ENCODE data around the gene C1QTNF12. TPM values are rescaled to one million over a fixed set of nuclear protein-coding genes. Genes with fewer than 3 reads are reported as not detected.
A peak's percentile ranks its signal among the peaks of the same experiment; 100 is the strongest.

C1QTNF12 gene
- total and polyA plus RNA-seq, 2 of the 8 experiments (the other 6 are each of a cell fraction or from before 2014, with no cell fraction given), result 2.1 to 3.7 TPM

DNA sequence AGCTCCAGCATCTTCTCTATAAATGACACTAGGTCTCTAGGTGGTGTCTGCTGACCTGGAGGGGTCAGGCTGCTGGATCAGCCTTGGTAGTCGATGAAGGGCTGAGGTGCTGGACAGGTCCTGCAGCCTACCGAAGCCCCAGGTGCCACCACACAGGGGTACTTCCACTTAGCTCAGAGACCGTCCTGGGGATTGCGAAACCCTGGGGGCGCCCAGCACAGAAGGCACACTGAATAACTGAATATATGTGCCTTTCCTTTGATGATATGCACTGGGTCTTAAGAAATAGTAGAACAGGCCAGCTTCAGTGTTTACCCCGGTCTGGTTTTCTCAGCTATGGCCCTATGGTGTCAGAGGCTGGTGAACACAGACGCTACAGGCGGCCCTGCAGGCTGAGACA is 16.2 kb upstream of the C1QTNF12 start:
- H3K23ac ChIP-seq (ENCODE audit: insufficient read length), result no peak overlapping the region
- peaks cover 0 to 13% of the 10 kb centered on the region in 2 experiments; a peak in 2 of 4 replicates for H3K79me2 ChIP-seq (ENCODE audit: control insufficient read depth in 1 of 2, insufficient read depth in 2 of 2, low read length in 2 of 2)
- no peak overlapping the region for H2BK12ac ChIP-seq (ENCODE audit: low read depth, low read length)
- no peak overlapping the region for H2BK20ac ChIP-seq (ENCODE audit: low read length)
- no peak overlapping the region for H3K4ac ChIP-seq (replicated peaks; ENCODE audit: insufficient read length, low read depth, low read length)
- H2AFZ ChIP-seq (ENCODE audit: low read length), result no peak overlapping the region
- H3K4me2 ChIP-seq (ENCODE audit: insufficient read depth in 1 of 2, low read depth in 2 of 2, low read length in 2 of 2), result no peak overlapping the region
- H4K8ac ChIP-seq (ENCODE audit: extremely low read depth, insufficient read depth, low read length), result no peak overlapping the region
- H3K9ac ChIP-seq (replicated peaks in 1 of 4; ENCODE audit: extremely low read depth in 1 of 4, low read depth in 3 of 4, low read length in 3 of 4), result no peak overlapping the region
- TF ChIP-seq CEBPB (IDR thresholded peaks at IDR 0.05; ENCODE audit: low read depth, low read length), result 0 out of 2 replicates have a peak, but pooled peaks have one; percentile 29
- TF ChIP-seq, protein P1, sequence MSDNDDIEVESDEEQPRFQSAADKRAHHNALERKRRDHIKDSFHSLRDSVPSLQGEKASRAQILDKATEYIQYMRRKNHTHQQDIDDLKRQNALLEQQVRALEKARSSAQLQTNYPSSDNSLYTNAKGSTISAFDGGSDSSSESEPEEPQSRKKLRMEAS (IDR thresholded peaks at IDR 0.05), result no peak
- H2BK15ac ChIP-seq (ENCODE audit: low read length), result no peak overlapping the region
- 99% methylated on average over 8 of the region's 8 CpGs; no CpG with 5 or more reads in 1 of the 2 experiments for WGBS, 2 experiments (ENCODE audit: extremely low coverage in 1 of 2, insufficient coverage in 1 of 2, insufficient read length in 1 of 2, insufficient replicate concordance in 2 of 2, low coverage in 1 of 2, low lambda C conversion rate in 2 of 2, missing lambda C conversion rate in 1 of 2)
- no peak overlapping the region for H3K56ac ChIP-seq (replicated peaks; ENCODE audit: insufficient read length, low read depth, low read length)
- H3K79me1 ChIP-seq (ENCODE audit: low read depth, low read length), result peaks cover 18% of the 10 kb centered on the region
- H3K36me3 ChIP-seq (ENCODE audit: control insufficient read depth in 2 of 4, insufficient read depth in 4 of 4, low read length in 3 of 4), result peaks cover 15 to 37% (median 24%) of the 10 kb centered on the region in 4 experiments
- H3K9me3 ChIP-seq (ENCODE audit: insufficient read depth in 2 of 2, low read depth in 1 of 2, low read length in 1 of 2), result no peaks in the 10 kb centered on the region
- CTCF ChIA-PET (ENCODE audit: partially characterized antibody), result interaction anchor here (1.4 to 2.7 kb wide), 5 partner anchors 7 to 199 kb away, joined by 3 to 8 read pairs (median 7); no protein-coding TSS in a partner anchor
- H3K18ac ChIP-seq (ENCODE audit: extremely low read depth, low read length), result no peak overlapping the region
- H4K5ac ChIP-seq (ENCODE audit: insufficient read length, low read depth, low read length), result no peak overlapping the region
- H3K14ac ChIP-seq (ENCODE audit: insufficient read length), result no peak overlapping the region
- H3K4me3 ChIP-seq (ENCODE audit: extremely low read depth in 1 of 4, insufficient read depth in 2 of 4, low read depth in 3 of 4, low read length in 4 of 4), result no peak overlapping the region
- no peak overlapping the region for H2AK5ac ChIP-seq (ENCODE audit: low read depth, low read length)
- POLR2A ChIA-PET (ENCODE audit: partially characterized antibody), result interaction anchor here (1.6 to 3.9 kb wide), 2 partner anchors 9 to 11 kb away, joined by 4 to 16 read pairs; partner anchors contain the start of gene UBE2J2
- peaks cover 0 to 8% (median 2%) of the 10 kb centered on the region in 4 experiments; a peak in 5 of 7 replicates for H3K4me1 ChIP-seq (replicated peaks in 1 of 4; ENCODE audit: control insufficient read depth in 3 of 4, insufficient read depth in 4 of 4, low read length in 3 of 4)
- no peak overlapping the region for H3K27ac ChIP-seq (ENCODE audit: low read depth, low read length)
- H3K27me3 ChIP-seq (replicated peaks in 1 of 4; ENCODE audit: control insufficient read depth in 3 of 4, extremely low read depth in 1 of 4, insufficient read depth in 3 of 4, low read length in 3 of 4), result no peaks in the 10 kb centered on the region
- H2BK120ac ChIP-seq (replicated peaks; ENCODE audit: low read depth, low read length), result no peak overlapping the region
- FAIRE-seq (no peak), DNase-seq (ENCODE audit: low read depth in 1 of 2, low spot score in 2 of 2) (no peak)
- no peak overlapping the region for H2BK5ac ChIP-seq (ENCODE audit: low read depth, low read length)
- peaks cover 13 to 35% of the 10 kb centered on the region in 2 experiments for H4K20me1 ChIP-seq (replicated peaks in 1 of 2; ENCODE audit: control insufficient read depth in 1 of 2, insufficient read depth in 2 of 2, low read length in 2 of 2)
- no peaks in the 10 kb centered on the region for H3K23me2 ChIP-seq (ENCODE audit: low read depth, low read length)
- H4K91ac ChIP-seq (replicated peaks; ENCODE audit: insufficient read length, low read length), result no peak overlapping the region
